ENCODE results near the gene MAGI2. TPM values are rescaled to one million over a fixed set of nuclear protein-coding genes. Genes with fewer than 3 reads are reported as not detected.
"Not testable (repeated sequence)": the region's sequence is repeated elsewhere in the genome, so short reads cannot be mapped to it uniquely, and the experiment has no call there.

MAGI2 gene
- total RNA-seq, 2 donors from 2014 or later, result 18.3 to 31.8 TPM

GRCh38 chr7:78968951-78969350 is 484.5 kb downstream of the MAGI2 start:
- Histone ChIP-seq H3K27ac (no peak overlapping the region), H3K4me3 (no peak overlapping the region), H3K27me3 (replicated peaks; ENCODE audit: insufficient read depth) (no peaks in the 10 kb centered on the region), H3K9me3 (no peaks in the 10 kb centered on the region), H3K4me1 (ENCODE audit: control insufficient read depth in 1 of 2, low read depth in 2 of 2) (no peaks in the 10 kb centered on the region), H3K36me3 (no peaks in the 10 kb centered on the region)
- ATAC-seq (ENCODE audit: insufficient number of reproducible peaks, low FRiP score, low read depth) (no peak), DNase-seq (ENCODE audit: low spot score) (no peak)
- TF ChIP-seq CTCF (IDR thresholded peaks at IDR 0.05), result no peak

GRCh38 chr7:78967561-78967960 is 485.9 kb downstream of the MAGI2 start:
- not testable (repeated sequence) for H3K9me3 ChIP-seq; H3K4me3 ChIP-seq; H3K4me1 ChIP-seq (ENCODE audit: control insufficient read depth in 1 of 2, low read depth in 2 of 2); H3K27me3 ChIP-seq (replicated peaks; ENCODE audit: insufficient read depth); H3K27ac ChIP-seq; ATAC-seq (ENCODE audit: insufficient number of reproducible peaks, low FRiP score, low read depth); DNase-seq (ENCODE audit: low spot score); H3K36me3 ChIP-seq

- H3K4me1 ChIP-seq (ENCODE audit: control insufficient read depth in 1 of 2, low read depth in 2 of 2), result no peaks in the 10 kb centered on the region
- no peak overlapping the region for H3K4me3 ChIP-seq
- no peaks in the 10 kb centered on the region for H3K27me3 ChIP-seq (replicated peaks; ENCODE audit: insufficient read depth)
- H3K9me3 ChIP-seq, result no peaks in the 10 kb centered on the region
- no peak for DNase-seq (ENCODE audit: low spot score)
- no peak for ATAC-seq (ENCODE audit: insufficient number of reproducible peaks, low FRiP score, low read depth)
- no peaks in the 10 kb centered on the region for H3K36me3 ChIP-seq
- TF ChIP-seq CTCF (IDR thresholded peaks at IDR 0.05), result no peak
- no peak overlapping the region for H3K27ac ChIP-seq
These were observed 486.4 kb downstream of the MAGI2 start for GRCh38 chr7:78967046-78967445.

- H3K36me3 ChIP-seq, result no peaks in the 10 kb centered on the region
- H3K4me1 ChIP-seq (ENCODE audit: control insufficient read depth in 1 of 2, low read depth in 2 of 2), result peaks cover 0 to 5% of the 10 kb centered on the region in 2 donors
- ATAC-seq (ENCODE audit: insufficient number of reproducible peaks, low FRiP score, low read depth) (no peak), DNase-seq (ENCODE audit: low spot score) (no peak)
- H3K9me3 ChIP-seq, result no peaks in the 10 kb centered on the region
- no peak overlapping the region for H3K27ac ChIP-seq
- no peaks in the 10 kb centered on the region for H3K27me3 ChIP-seq (replicated peaks; ENCODE audit: insufficient read depth)
- no peak overlapping the region for H3K4me3 ChIP-seq
- TF ChIP-seq CTCF (IDR thresholded peaks at IDR 0.05), result no peak
These were observed 494.0 kb downstream of the MAGI2 start for GRCh38 chr7:78959477-78959876.

GRCh38 chr7:78955329-78955728 is 498.1 kb downstream of the MAGI2 start:
- Histone ChIP-seq H3K36me3 (no peaks in the 10 kb centered on the region), H3K4me1 (ENCODE audit: control insufficient read depth in 1 of 2, low read depth in 2 of 2) (peaks cover 0 to 5% of the 10 kb centered on the region in 2 donors), H3K27ac (no peak overlapping the region), H3K9me3 (no peaks in the 10 kb centered on the region), H3K4me3 (no peak overlapping the region), H3K27me3 (replicated peaks; ENCODE audit: insufficient read depth) (no peaks in the 10 kb centered on the region)
- no peak for ATAC-seq (ENCODE audit: insufficient number of reproducible peaks, low FRiP score, low read depth)
- TF ChIP-seq CTCF (IDR thresholded peaks at IDR 0.05), result no peak
- DNase-seq (ENCODE audit: low spot score), result no peak

- H3K27ac ChIP-seq, result no peak overlapping the region
- no peaks in the 10 kb centered on the region for H3K36me3 ChIP-seq
- no peak overlapping the region for H3K4me3 ChIP-seq
- DNase-seq (ENCODE audit: low spot score), result no peak
- ATAC-seq (ENCODE audit: insufficient number of reproducible peaks, low FRiP score, low read depth), result no peak
- TF ChIP-seq CTCF (IDR thresholded peaks at IDR 0.05), result no peak
- peaks cover 0 to 5% of the 10 kb centered on the region in 2 donors for H3K4me1 ChIP-seq (ENCODE audit: control insufficient read depth in 1 of 2, low read depth in 2 of 2)
- H3K9me3 ChIP-seq, result no peaks in the 10 kb centered on the region
- no peaks in the 10 kb centered on the region for H3K27me3 ChIP-seq (replicated peaks; ENCODE audit: insufficient read depth)
These were observed 499.6 kb downstream of the MAGI2 start for GRCh38 chr7:78953726-78954363.
